ENCODE measurements around the gene EIF2B2. TPM values are rescaled to one million over a fixed set of nuclear protein-coding genes. Genes with fewer than 3 reads are reported as not detected.
A peak's percentile ranks its signal among the peaks of the same experiment; 100 is the strongest.
"Not testable (repeated sequence)": the region's sequence is repeated elsewhere in the genome, so short reads cannot be mapped to it uniquely, and the experiment has no call there.

The EIF2B2 gene
- total RNA-seq, 4 donors from 2014 or later = 32.3 to 38.6 (median 34.7) TPM

GRCh38 chr14:74988131-74988530, 14.6 kb upstream of the EIF2B2 start:
- H3K27me3 ChIP-seq = no peaks in the 10 kb centered on the region
- no peaks in the 10 kb centered on the region for H3K36me3 ChIP-seq
- no peaks in the 10 kb centered on the region for H3K4me1 ChIP-seq
- no peak for TF ChIP-seq POLR2A (IDR thresholded peaks at IDR 0.05)
- TF ChIP-seq, protein P1, sequence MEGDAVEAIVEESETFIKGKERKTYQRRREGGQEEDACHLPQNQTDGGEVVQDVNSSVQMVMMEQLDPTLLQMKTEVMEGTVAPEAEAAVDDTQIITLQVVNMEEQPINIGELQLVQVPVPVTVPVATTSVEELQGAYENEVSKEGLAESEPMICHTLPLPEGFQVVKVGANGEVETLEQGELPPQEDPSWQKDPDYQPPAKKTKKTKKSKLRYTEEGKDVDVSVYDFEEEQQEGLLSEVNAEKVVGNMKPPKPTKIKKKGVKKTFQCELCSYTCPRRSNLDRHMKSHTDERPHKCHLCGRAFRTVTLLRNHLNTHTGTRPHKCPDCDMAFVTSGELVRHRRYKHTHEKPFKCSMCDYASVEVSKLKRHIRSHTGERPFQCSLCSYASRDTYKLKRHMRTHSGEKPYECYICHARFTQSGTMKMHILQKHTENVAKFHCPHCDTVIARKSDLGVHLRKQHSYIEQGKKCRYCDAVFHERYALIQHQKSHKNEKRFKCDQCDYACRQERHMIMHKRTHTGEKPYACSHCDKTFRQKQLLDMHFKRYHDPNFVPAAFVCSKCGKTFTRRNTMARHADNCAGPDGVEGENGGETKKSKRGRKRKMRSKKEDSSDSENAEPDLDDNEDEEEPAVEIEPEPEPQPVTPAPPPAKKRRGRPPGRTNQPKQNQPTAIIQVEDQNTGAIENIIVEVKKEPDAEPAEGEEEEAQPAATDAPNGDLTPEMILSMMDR (IDR thresholded peaks at IDR 0.05) = no peak
- no peak overlapping the region for H3K27ac ChIP-seq
- no peaks in the 10 kb centered on the region for H3K9me3 ChIP-seq
- DNase-seq = peak in 1 of 3 donors; percentile 40
- H3K4me3 ChIP-seq = no peak overlapping the region

DNA sequence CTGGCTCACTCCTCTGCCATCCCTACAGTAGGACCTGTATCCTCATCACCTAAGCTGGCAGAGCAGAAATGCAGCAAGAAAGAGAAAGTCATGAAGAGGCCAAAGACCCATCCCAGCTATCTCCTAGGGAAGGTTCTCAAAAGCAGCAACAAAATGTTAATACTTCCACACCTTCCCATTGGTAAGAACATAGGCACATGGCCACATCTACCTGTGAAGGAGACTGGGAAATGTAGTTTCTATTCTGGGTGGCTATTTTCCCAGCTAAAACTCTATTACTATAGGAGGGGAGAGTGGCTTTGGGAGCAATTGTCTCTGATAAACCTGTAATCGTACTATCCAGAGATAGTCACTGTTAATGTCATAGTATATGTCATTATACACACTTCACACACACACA, 13.7 kb upstream of the EIF2B2 start:
- Histone ChIP-seq H3K4me3 (no peak overlapping the region), H3K27me3 (no peaks in the 10 kb centered on the region), H3K9me3 (no peaks in the 10 kb centered on the region), H3K36me3 (no peaks in the 10 kb centered on the region), H3K27ac (no peak overlapping the region), H3K4me1 (no peaks in the 10 kb centered on the region)
- no peak for DNase-seq
- no peak for TF ChIP-seq POLR2A (IDR thresholded peaks at IDR 0.05)
- TF ChIP-seq, protein P1 (IDR thresholded peaks at IDR 0.05) = no peak

- not testable (repeated sequence) for H3K36me3 ChIP-seq, H3K4me3 ChIP-seq, H3K9me3 ChIP-seq, H3K27ac ChIP-seq, DNase-seq, H3K4me1 ChIP-seq, H3K27me3 ChIP-seq
These were observed 8.5 kb upstream of the EIF2B2 start for GRCh38 chr14:74994182-74994581.

DNA sequence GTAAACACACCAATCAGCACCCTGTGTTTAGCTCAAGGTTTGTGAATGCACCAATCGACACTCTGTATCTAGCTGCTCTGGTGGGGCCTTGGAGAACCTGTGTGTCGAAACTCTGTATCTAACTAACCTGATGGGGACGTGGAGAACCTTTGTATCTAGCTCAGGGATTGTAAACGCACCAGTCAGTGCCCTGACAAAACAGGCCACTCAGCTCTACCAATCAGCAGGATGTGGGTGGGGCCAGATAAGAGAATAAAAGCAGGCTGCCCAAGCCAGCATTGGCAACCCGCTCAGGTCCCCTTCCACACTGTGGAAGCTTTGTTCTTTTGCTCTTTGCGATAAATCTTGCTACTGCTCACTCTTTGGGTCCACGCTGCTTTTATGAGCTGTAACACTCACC, 6.9 kb upstream of the EIF2B2 start:
- H3K9me3 ChIP-seq, H3K27ac ChIP-seq, H3K4me3 ChIP-seq, H3K27me3 ChIP-seq, H3K36me3 ChIP-seq, H3K4me1 ChIP-seq, DNase-seq: not testable (repeated sequence)

- no peak for TF ChIP-seq POLR2A (IDR thresholded peaks at IDR 0.05)
- TF ChIP-seq, protein P1 (IDR thresholded peaks at IDR 0.05) = no peak
- H3K4me1 ChIP-seq = peaks cover 0 to 10% (median 0%) of the 10 kb centered on the region in 4 donors
- no peak overlapping the region for H3K27ac ChIP-seq
- no peak for DNase-seq
- H3K4me3 ChIP-seq = no peak overlapping the region
- no peaks in the 10 kb centered on the region for H3K9me3 ChIP-seq
- H3K36me3 ChIP-seq = peaks cover 0 to 12% (median 0%) of the 10 kb centered on the region in 3 donors
- H3K27me3 ChIP-seq = no peaks in the 10 kb centered on the region
These were observed 1.5 kb upstream of the EIF2B2 start for GRCh38 chr14:75001261-75001660.

DNA sequence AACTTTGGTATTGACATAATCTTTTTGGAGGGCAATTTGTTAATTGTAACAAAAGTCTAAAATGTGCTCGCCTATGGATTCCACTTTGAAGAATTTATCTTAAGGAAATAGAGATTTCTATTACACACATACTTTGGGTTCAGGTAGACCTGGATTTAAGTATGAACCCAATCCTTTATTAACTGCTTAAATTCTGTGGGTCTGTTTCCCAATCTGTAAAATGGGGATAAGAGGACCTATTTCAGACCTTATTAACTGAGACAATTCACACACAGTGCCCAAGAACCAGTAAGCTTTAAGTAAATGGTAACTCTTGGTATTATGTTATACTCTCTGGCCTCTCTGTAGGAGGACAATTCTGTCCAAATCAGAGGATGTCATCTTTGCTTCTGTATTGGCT, 822 bp upstream of the EIF2B2 start:
- Histone ChIP-seq H3K27ac (peak overlapping the region; percentile 74 to 83 (median 79)), H3K9me3 (no peaks in the 10 kb centered on the region), H3K36me3 (peaks cover 0 to 19% (median 0%) of the 10 kb centered on the region in 3 donors), H3K4me3 (peak overlapping the region; percentile 61 to 96 (median 76)), H3K4me1 (peaks cover 0 to 10% (median 0%) of the 10 kb centered on the region in 4 donors), H3K27me3 (no peaks in the 10 kb centered on the region)
- no peak for DNase-seq
- TF ChIP-seq POLR2A (IDR thresholded peaks at IDR 0.05) = no peak
- TF ChIP-seq, protein P1 (IDR thresholded peaks at IDR 0.05) = no peak
